AG04449 (cell line): ENCODE results near the gene TBRG1.

Source experiments
- CTCF ChIA-PET: fragments of 350-600 bp; formaldehyde crosslinking; extraction: SDS; loops from one replicate; lab custom pipeline; 2021; ENCODE audit warnings: antibody characterized with exemption; lab: Yijun Ruan, JAX
- POLR2A ChIA-PET: fragments of 400-600, 350-600 bp; formaldehyde crosslinking; extraction: SDS; loops from one replicate; lab custom pipeline; 2020; ENCODE audit warnings: antibody characterized with exemption, inconsistent platforms; lab: Yijun Ruan, JAX
- DNase-seq: peaks from one replicate; pipeline ENCODE4 v3.0.0-alpha.2; 2010; ENCODE audit warnings: low read depth, low spot score
- H3K4me3 ChIP-seq: 2 replicates; pipeline ENCODE4 v1.5.1; 2011; ENCODE audit warnings: low read depth, mild to moderate bottlenecking, control low read depth, low read length
- TF ChIP-seq, protein P1 (sequence below): IDR thresholded peaks from one replicate; pipeline ENCODE4 v1.5.1; 2011; ENCODE audit warnings: mild to moderate bottlenecking, moderate library complexity, low read length, control low read depth, inconsistent platforms; ENCODE audit not compliant: insufficient read depth; ENCODE audit errors: missing control alignments

Gene TBRG1

DNA sequence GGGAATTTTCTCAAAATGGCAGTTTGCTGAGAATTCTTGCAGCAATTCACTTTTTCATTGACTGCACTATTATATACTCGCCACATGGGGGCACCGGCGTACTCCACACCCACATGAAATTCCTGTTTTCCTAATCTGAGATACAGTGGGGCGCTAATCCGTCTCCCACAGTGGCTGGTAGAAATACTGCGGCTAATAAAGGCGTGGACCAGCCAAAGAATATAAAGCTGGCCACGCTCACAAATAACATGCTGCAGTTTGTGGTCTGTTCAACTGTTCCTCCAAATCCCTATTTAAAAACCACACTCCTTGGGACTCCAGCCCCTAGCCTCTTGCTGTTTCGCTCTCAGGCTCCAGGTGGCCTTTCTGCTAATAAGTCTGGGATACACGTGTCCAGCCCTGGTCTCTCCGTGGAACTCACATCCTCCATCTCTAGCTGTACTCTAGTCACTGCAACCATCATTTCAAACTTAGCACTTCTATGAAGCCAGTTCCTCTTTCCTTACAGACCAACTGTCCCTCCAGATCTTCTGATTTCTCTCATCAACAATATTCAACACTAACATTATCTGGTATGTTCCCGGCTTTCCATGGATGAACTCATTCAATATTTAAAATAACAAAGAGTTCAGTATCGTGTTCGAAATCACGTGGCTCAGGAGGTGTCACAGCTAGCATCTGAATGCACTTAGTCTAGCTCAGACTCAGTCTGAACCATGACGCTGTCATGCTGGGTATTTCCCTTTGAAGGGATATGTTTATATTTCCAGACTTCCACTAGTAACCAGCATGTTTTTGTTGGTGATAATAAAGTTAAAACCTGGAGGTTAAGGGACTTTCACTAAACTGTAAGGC, 22.0 kb downstream of the TBRG1 start:
- DNase-seq, result peak; percentile 28
- POLR2A ChIA-PET, result interaction anchor here (0.7 to 2.7 kb wide), 2 partner anchors 21 to 22 kb away, joined by 3 to 10 read pairs; partner anchors contain the start of gene TBRG1
- CTCF ChIA-PET, result interaction anchor here (0.5 to 4.7 kb wide), 50 partner anchors 9 to 1015 kb away, joined by 3 to 102 read pairs (median 5); partner anchors contain the start of genes ESAM, MSANTD2, ROBO3 and ROBO4
- TF ChIP-seq, protein P1, sequence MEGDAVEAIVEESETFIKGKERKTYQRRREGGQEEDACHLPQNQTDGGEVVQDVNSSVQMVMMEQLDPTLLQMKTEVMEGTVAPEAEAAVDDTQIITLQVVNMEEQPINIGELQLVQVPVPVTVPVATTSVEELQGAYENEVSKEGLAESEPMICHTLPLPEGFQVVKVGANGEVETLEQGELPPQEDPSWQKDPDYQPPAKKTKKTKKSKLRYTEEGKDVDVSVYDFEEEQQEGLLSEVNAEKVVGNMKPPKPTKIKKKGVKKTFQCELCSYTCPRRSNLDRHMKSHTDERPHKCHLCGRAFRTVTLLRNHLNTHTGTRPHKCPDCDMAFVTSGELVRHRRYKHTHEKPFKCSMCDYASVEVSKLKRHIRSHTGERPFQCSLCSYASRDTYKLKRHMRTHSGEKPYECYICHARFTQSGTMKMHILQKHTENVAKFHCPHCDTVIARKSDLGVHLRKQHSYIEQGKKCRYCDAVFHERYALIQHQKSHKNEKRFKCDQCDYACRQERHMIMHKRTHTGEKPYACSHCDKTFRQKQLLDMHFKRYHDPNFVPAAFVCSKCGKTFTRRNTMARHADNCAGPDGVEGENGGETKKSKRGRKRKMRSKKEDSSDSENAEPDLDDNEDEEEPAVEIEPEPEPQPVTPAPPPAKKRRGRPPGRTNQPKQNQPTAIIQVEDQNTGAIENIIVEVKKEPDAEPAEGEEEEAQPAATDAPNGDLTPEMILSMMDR, result peak; percentile 68
- peak overlapping the region; percentile 36 for H3K4me3 ChIP-seq

DNA sequence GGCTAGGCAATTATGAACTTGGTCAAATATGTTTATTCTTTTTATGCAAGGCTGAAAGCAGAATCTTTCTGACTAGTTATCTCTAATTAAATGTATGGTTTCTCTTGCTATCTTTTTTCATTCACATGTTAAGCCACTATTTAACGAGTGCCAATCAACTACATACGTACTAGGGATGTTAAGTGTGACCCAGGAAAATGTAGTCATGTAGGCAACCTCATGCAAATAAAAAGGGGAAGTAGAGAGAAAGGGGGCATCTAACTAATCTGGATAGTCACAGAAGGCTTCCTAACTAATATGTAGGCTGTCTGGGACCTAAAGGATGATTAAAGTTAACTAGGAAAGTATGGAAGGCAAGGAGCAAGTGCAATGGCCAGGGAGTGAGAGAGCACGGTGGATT, 23.5 kb downstream of the TBRG1 start:
- CTCF ChIA-PET, result interaction anchor here (1.0 to 4.7 kb wide), 7 partner anchors 15 to 221 kb away, joined by 3 to 102 read pairs (median 20); no protein-coding TSS in a partner anchor
- POLR2A ChIA-PET, result no interaction called here
- no peak overlapping the region for H3K4me3 ChIP-seq
- no peak for DNase-seq
- TF ChIP-seq, protein P1, result no peak

DNA sequence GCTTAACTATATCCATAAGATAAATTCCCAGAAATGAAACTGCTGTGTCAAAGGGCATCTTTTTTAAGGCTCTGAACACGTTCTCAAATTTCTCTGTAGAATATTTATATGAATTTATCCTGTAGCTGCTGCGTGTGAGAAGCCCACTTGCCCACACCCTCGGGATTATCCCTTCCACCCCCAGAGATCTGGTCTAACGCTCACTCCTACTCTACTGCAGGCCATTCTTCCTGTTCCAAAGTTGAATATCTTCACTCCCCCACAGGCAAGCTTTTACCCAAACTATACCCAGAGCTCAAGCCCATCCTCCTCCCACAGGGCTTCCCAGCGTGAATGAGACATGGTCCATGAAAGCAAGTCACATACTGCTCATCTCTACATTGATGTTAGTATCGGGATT, 25.9 kb downstream of the TBRG1 start:
- TF ChIP-seq, protein P1, result no peak
- CTCF ChIA-PET, result interaction anchor here (0.6 to 3.2 kb wide), 10 partner anchors 9 to 290 kb away, joined by 3 to 20 read pairs (median 5); no protein-coding TSS in a partner anchor
- DNase-seq, result no peak
- H3K4me3 ChIP-seq, result no peak overlapping the region
- POLR2A ChIA-PET, result no interaction called here

DNA sequence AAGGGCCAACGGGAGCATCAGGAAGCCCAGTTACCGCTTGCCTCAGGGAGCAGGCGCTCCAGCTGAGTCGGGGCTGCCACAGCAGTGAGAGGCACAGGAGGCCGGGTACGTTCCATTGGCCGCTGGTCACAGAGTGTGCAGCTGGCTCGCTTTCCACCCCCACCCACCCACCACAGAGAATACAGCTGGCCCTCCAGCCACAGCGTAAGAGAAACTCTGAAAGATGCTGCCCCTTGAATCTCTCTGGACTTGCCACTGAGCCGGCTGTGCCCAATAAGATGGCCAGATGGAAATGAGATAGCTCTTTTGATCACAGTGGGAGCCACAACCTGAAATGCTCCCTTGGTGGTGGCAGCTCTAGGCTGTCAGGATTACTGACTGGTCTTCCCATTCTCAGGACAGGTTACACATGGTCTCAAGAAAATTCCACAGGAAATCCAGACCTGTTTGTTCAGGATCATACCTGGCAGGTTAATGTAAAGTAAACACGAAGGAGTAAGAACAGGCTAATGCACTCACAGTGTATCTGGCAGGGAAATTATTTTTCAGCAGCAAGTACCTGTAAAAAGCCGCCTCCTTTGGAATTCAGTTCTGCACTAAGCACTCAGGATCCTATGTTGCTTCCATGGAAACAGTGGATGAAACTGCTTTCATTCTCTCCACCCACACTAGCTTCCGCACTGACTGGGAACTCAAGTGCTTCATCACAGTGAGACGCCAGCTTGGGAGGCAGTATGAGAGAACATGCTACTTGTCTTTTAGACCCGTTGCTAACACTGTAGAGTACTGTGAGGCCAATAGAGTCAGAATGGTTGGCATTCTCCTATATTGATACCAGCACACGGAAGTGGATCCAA, 34.3 kb downstream of the TBRG1 start:
- CTCF ChIA-PET, result interaction anchor here (0.9 to 6.9 kb wide), 4 partner anchors 13 to 132 kb away, joined by 3 to 46 read pairs (median 4); no protein-coding TSS in a partner anchor

DNA sequence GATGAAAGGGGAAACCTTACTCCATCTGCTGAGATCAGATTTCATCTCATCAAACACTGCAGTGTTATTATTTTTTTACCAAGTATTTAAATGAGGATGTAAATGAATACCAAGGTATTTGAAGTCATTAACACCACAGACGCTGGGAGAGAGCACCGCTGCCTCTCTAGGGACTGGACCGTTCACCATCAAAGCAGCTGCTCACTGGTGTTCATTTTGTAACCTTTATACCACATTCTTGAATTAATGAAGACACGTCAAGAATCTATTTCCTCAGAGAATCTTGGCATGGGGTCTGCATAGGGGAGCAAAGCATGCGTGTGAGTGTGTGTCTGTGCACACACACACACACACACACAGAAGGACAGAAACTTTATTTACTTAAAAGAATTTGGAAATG, 35.2 kb downstream of the TBRG1 start:
- ChIA-PET CTCF (interaction anchor here (6.9 kb wide), 1 partner anchor 13 kb away, joined by 46 read pairs; no protein-coding TSS in a partner anchor), POLR2A (no interaction called here)
- DNase-seq, result no peak
- no peak overlapping the region for H3K4me3 ChIP-seq
- TF ChIP-seq, protein P1, result no peak

More for the DNA sequence above, 34.3 kb downstream of the TBRG1 start:
- no peak overlapping the region for H3K4me3 ChIP-seq
- POLR2A ChIA-PET, result no interaction called here
- TF ChIP-seq, protein P1, result no peak
- no peak for DNase-seq
